ENCODE measurements around the gene MIPOL1. TPM values are rescaled to one million over a fixed set of nuclear protein-coding genes. Genes with fewer than 3 reads are reported as not detected.
A peak's percentile ranks its signal among the peaks of the same experiment; 100 is the strongest.

MIPOL1 gene
- total and polyA plus RNA-seq, 2 of the 4 experiments (the other 2 are of a cell fraction): 2.7 to 5.9 TPM

DNA sequence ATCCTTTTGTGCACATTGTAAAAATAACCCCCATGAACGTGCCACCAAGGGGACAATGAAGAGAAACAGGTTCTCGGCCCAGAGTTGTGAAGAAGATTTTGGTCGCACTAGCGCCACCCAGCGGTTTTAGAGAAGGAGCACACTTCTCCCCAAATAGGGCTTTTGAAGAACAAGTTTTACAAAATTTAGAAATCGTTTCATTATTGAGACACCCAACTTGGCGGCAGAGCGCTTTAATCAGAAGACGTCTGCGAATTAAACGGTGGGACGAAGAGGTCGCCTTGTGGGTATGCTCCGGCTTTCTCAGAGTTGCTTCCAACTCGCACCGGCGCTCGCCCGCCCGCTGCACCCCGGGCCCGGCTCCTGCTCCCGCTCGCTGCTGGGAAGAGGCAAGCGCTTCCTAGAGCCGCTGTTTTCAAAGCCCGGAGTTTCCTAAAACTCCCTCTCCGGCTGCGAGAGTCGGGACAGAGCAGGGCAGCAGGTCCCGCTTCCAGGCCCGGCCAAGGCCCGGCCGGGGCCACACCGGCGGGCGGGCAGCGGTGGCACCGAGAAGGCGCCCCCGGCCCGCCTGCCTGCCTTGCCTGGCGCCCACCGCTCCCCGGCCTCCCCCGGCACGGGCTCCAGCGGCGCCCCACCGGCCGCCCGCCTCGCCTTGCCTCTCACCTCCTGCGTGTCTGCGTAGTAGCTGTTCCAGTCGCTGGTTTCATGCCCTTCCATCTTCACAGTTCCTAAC lies 396.7 kb downstream of the MIPOL1 start:
- Histone ChIP-seq H3K14ac (replicated peaks; ENCODE audit: low read depth, low read length) (no peak overlapping the region), H3K4ac (ENCODE audit: low read depth, low read length) (no peak overlapping the region), H2BK15ac (ENCODE audit: low read depth, low read length) (no peak overlapping the region), H2AK5ac (ENCODE audit: low read depth, low read length) (no peak overlapping the region), H2BK120ac (ENCODE audit: low read depth, low read length) (no peak overlapping the region), H3K23ac (ENCODE audit: low read depth, low read length) (no peak overlapping the region), H3K36me3 (ENCODE audit: control insufficient read depth, insufficient read depth, low read length) (no peaks in the 10 kb centered on the region), H2BK5ac (ENCODE audit: low read depth, low read length, poor library complexity, severe bottlenecking) (no peak overlapping the region), H3K4me3 (ENCODE audit: insufficient read depth, low read depth, low read length) (peak overlapping the region; percentile 69), H4K91ac (ENCODE audit: insufficient read depth, low read depth, low read length) (no peak overlapping the region), H3K27ac (ENCODE audit: insufficient read depth, low read length) (no peak overlapping the region), H4K5ac (ENCODE audit: low read depth, low read length) (no peak overlapping the region), H3K9me1 (ENCODE audit: insufficient read depth, low read length) (0 out of 2 replicates have a peak, but pooled peaks cover 3% of the 10 kb centered on the region), H3K4me2 (ENCODE audit: low read depth, low read length) (peak overlapping the region; percentile 77), H3K9me3 (ENCODE audit: control insufficient read depth, insufficient read depth, low read length) (peaks cover 18% of the 10 kb centered on the region), H2AFZ (replicated peaks; ENCODE audit: low read length, poor library complexity) (peak overlapping the region; percentile 69), H4K20me1 (ENCODE audit: insufficient read depth, low read length) (no peaks in the 10 kb centered on the region), H2AK9ac (replicated peaks; ENCODE audit: low read depth, low read length, poor library complexity) (no peak overlapping the region), H3K56ac (ENCODE audit: extremely low read depth, insufficient read depth, low read length) (no peak overlapping the region), H2BK20ac (ENCODE audit: low read depth, low read length) (no peak overlapping the region), H3K9ac (ENCODE audit: low read depth, low read length) (no peak overlapping the region), H3K27me3 (ENCODE audit: control insufficient read depth, insufficient read depth, low read length) (peaks cover 76% of the 10 kb centered on the region), H3K4me1 (ENCODE audit: control insufficient read depth, insufficient read depth, low read length) (peaks cover 3% of the 10 kb centered on the region; the same call in 1 of the 2 replicates), H4K8ac (ENCODE audit: low read depth in 2 of 2, low read length in 2 of 2) (no peak overlapping the region), H3K79me1 (ENCODE audit: low read depth in 1 of 2, low read length in 2 of 2) (no peaks in the 10 kb centered on the region), H3K18ac (ENCODE audit: low read depth, low read length) (no peak overlapping the region)
- ChIA-PET CTCF (interaction anchor here (0.6 to 1.2 kb wide), 5 partner anchors 30 to 358 kb away, joined by 3 to 8 read pairs (median 3); no protein-coding TSS in a partner anchor), POLR2A (ENCODE audit: unreplicated experiment) (interaction anchor here (0.6 kb wide), 1 partner anchor 134 kb away, joined by 4 read pairs; no protein-coding TSS in a partner anchor)
- dilution Hi-C loops (cut with HindIII; ENCODE audit: low sequenced_read_pairs, unreplicated experiment) (no loop called here), intact Hi-C loops (cut with micrococcal nuclease) (loop anchor here (1.0 kb wide), 2 partner anchors 280 to 348 kb away; no protein-coding TSS in a partner anchor), in situ Hi-C loops (cut with MboI; ENCODE audit: low sequenced_read_pairs) (no loop called here)
- BruUV-seq (replicated peaks): no TSS peak
- 1% methylated on average over 27 of the region's 56 CpGs; no CpG with 5 or more reads in 1 of the 2 experiments for WGBS, 2 experiments (ENCODE audit: extremely low coverage in 2 of 2, insufficient read length in 1 of 2)
- DNase-seq (peak; percentile 80), ATAC-seq (ENCODE audit: low read depth) (peak; percentile 74)
- TF ChIP-seq, protein P1, sequence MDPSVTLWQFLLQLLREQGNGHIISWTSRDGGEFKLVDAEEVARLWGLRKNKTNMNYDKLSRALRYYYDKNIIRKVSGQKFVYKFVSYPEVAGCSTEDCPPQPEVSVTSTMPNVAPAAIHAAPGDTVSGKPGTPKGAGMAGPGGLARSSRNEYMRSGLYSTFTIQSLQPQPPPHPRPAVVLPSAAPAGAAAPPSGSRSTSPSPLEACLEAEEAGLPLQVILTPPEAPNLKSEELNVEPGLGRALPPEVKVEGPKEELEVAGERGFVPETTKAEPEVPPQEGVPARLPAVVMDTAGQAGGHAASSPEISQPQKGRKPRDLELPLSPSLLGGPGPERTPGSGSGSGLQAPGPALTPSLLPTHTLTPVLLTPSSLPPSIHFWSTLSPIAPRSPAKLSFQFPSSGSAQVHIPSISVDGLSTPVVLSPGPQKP (IDR thresholded peaks at IDR 0.05; ENCODE audit: borderline replicate concordance, low read depth, low read length): no peak
- TF ChIP-seq RFX5 (IDR thresholded peaks at IDR 0.05; ENCODE audit: low read depth, low read length) (no peak), CEBPB (IDR thresholded peaks at IDR 0.05; ENCODE audit: low read depth, low read length) (no peak), MAFK (IDR thresholded peaks at IDR 0.05; ENCODE audit: low read depth, low read length) (no peak), POLR2A (IDR thresholded peaks at IDR 0.05; ENCODE audit: low read depth, low read length) (no peak), RCOR1 (IDR thresholded peaks at IDR 0.05; ENCODE audit: insufficient replicate concordance, low read length) (no peak), MXI1 (IDR thresholded peaks at IDR 0.05; ENCODE audit: borderline replicate concordance, low read depth, low read length) (no peak), CHD1 (IDR thresholded peaks at IDR 0.05; ENCODE audit: low read depth, low read length) (no peak), NFE2L2 (IDR thresholded peaks at IDR 0.05; ENCODE audit: low read depth, low read length) (no peak), SMC3 (IDR thresholded peaks at IDR 0.05; ENCODE audit: low read depth, low read length) (peak; percentile 65), BHLHE40 (IDR thresholded peaks at IDR 0.05; ENCODE audit: low read depth, low read length) (peak; percentile 30), FOS (IDR thresholded peaks at IDR 0.05; ENCODE audit: low read depth, low read length) (no peak), RAD21 (IDR thresholded peaks at IDR 0.05; ENCODE audit: low read length) (peak; percentile 64), MAZ (IDR thresholded peaks at IDR 0.05; ENCODE audit: borderline replicate concordance, low read depth, low read length) (no peak)
- TF ChIP-seq, protein P2, sequence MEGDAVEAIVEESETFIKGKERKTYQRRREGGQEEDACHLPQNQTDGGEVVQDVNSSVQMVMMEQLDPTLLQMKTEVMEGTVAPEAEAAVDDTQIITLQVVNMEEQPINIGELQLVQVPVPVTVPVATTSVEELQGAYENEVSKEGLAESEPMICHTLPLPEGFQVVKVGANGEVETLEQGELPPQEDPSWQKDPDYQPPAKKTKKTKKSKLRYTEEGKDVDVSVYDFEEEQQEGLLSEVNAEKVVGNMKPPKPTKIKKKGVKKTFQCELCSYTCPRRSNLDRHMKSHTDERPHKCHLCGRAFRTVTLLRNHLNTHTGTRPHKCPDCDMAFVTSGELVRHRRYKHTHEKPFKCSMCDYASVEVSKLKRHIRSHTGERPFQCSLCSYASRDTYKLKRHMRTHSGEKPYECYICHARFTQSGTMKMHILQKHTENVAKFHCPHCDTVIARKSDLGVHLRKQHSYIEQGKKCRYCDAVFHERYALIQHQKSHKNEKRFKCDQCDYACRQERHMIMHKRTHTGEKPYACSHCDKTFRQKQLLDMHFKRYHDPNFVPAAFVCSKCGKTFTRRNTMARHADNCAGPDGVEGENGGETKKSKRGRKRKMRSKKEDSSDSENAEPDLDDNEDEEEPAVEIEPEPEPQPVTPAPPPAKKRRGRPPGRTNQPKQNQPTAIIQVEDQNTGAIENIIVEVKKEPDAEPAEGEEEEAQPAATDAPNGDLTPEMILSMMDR (conservative IDR thresholded peaks at IDR 0.05; ENCODE audit: low read depth, low read length): peak; percentile 81
